BE2C (cell line): Measurements from ENCODE around the gene PJA2.

Experiments used
- DNase-seq: peaks from one replicate; pipeline ENCODE4 v3.0.0-alpha.2; 2020
- H3K27me3 ChIP-seq: fragments of 250-450 bp; sonication (Bioruptor Pico); 2 replicates; pipeline ENCODE4 v1.5.1; 2020; ENCODE audit warnings: mild to moderate bottlenecking
- H3K36me3 ChIP-seq: fragments of 250-450 bp; sonication (Bioruptor Pico); 2 replicates; pipeline ENCODE4 v1.5.1; 2020; ENCODE audit warnings: mild to moderate bottlenecking
- H3K4me1 ChIP-seq: fragments of 250-450 bp; sonication (Bioruptor Pico); 2 replicates; pipeline ENCODE4 v1.5.1; 2020
- H3K4me3 ChIP-seq: 2 replicates; pipeline ENCODE4 v1.5.1; 2011; ENCODE audit warnings: low read depth, low read length
- H3K9me3 ChIP-seq: fragments of 250-450 bp; sonication (Bioruptor Pico); 2 replicates; pipeline ENCODE4 v1.5.1; 2020
- TF ChIP-seq, protein P1 (sequence below): IDR thresholded peaks from 2 replicates; pipeline ENCODE4 v1.5.1; 2012; ENCODE audit warnings: mild to moderate bottlenecking, low read depth, low read length

PJA2 gene

DNA sequence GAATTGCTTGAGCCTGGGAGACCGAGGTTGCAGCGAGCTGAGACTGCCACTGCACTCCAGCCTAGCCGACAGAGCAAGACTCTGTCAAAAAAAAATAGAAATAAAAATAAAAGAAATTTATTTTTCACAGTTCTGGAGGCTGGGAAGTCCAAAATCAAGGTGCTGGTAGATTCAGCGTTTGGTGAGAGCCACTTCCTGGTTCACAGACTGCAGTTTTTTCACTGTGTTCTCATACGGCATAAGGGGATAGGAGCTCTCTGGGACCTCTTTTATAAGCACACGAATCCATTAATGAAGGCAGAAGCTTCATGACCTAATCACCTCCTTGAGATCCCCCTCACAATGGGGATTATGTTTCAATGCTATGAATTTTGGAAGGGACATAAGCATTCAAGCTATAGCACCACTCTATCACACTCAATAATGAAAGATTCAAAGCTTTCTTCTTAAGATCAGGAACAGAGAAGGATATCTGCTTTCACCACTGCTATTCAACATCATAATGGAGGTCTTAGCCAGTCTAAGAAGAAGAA is 5.3 kb downstream of the PJA2 start:
- Histone ChIP-seq H3K4me3 (no peak overlapping the region), H3K27me3 (no peaks in the 10 kb centered on the region), H3K9me3 (no peaks in the 10 kb centered on the region), H3K4me1 (peaks cover 4% of the 10 kb centered on the region), H3K36me3 (no peaks in the 10 kb centered on the region)
- DNase-seq, result no peak
- TF ChIP-seq, protein P1, sequence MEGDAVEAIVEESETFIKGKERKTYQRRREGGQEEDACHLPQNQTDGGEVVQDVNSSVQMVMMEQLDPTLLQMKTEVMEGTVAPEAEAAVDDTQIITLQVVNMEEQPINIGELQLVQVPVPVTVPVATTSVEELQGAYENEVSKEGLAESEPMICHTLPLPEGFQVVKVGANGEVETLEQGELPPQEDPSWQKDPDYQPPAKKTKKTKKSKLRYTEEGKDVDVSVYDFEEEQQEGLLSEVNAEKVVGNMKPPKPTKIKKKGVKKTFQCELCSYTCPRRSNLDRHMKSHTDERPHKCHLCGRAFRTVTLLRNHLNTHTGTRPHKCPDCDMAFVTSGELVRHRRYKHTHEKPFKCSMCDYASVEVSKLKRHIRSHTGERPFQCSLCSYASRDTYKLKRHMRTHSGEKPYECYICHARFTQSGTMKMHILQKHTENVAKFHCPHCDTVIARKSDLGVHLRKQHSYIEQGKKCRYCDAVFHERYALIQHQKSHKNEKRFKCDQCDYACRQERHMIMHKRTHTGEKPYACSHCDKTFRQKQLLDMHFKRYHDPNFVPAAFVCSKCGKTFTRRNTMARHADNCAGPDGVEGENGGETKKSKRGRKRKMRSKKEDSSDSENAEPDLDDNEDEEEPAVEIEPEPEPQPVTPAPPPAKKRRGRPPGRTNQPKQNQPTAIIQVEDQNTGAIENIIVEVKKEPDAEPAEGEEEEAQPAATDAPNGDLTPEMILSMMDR, result no peak

DNA sequence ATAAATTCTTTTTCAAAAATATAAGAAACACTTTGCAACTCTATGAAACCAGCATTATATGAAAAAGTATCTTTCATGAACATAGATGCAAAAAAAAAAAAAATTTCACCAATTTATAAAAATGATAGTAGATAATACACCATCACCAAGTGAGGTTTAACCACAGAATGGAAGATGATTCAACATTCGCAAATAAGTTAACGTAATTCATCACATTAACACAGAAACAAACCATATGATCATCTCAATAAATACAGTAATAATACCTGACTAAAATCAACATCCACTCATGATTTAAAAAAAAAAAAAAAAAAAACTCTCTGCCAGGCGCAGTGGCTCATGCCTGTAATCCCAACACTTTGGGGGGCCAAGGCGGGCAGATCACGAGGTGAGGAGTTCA is 6.3 kb downstream of the PJA2 start:
- no peak for DNase-seq
- Histone ChIP-seq H3K27me3 (no peaks in the 10 kb centered on the region), H3K36me3 (no peaks in the 10 kb centered on the region), H3K9me3 (no peaks in the 10 kb centered on the region), H3K4me1 (peaks cover 8% of the 10 kb centered on the region), H3K4me3 (no peak overlapping the region)
- TF ChIP-seq, protein P1, result no peak

DNA sequence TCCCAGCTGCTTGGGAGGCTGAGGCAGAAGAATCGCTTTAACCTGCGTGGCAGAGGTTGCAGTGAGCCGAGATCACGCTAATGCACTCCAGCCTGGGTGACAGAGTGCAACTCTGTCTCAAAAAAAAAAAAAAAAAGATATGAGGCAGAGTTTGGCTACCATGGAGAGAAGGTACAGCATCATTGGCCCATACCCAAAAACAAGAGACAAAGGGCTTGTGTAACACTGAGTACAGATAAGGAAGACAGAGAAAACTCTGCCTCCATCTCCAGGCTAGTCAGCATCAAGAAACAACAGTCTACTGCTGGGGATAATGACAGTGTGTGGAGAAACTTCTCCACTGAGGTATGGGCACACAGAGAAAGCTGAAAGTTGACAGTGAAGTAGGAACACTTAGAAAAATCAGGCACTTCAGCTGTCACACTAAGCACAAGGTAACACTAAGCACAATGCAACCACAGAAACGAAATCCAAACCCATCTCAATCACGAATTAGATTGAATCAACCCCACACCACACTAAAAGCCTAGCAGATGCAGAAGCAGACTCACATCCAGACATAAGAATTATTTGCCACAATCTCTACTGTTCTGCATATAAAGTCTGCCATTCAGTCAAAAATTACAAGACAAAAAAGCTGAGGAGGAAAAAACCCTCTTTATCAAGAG is 10.5 kb downstream of the PJA2 start:
- no peak for DNase-seq
- H3K9me3 ChIP-seq, result no peaks in the 10 kb centered on the region
- no peak overlapping the region; the same call in 1 of the 2 replicates for H3K4me3 ChIP-seq
- peaks cover 8% of the 10 kb centered on the region for H3K4me1 ChIP-seq
- no peaks in the 10 kb centered on the region for H3K27me3 ChIP-seq
- TF ChIP-seq, protein P1, result no peak
- no peaks in the 10 kb centered on the region for H3K36me3 ChIP-seq

DNA sequence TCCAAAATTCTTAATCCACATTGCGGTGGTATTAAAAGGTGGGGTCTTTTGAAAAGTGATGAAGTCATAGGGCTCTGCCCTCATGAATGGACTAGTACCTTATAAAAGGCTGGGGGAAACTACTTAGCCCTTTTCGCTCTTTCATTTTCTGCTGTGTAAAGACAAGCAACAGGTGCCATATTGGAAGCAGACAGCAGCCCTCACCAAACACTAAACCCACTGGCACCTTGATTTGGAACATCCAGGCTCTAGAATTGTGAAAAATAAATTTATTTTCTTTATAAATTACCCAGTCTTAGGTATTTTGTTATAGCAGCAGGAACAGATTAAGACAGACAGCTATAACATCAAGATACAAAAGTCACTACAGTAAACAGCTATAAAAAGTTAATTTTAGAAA is 12.8 kb downstream of the PJA2 start:
- Histone ChIP-seq H3K27me3 (no peaks in the 10 kb centered on the region), H3K4me3 (no peak overlapping the region), H3K36me3 (no peaks in the 10 kb centered on the region), H3K4me1 (peaks cover 8% of the 10 kb centered on the region), H3K9me3 (no peaks in the 10 kb centered on the region)
- TF ChIP-seq, protein P1, result no peak
- DNase-seq, result no peak

DNA sequence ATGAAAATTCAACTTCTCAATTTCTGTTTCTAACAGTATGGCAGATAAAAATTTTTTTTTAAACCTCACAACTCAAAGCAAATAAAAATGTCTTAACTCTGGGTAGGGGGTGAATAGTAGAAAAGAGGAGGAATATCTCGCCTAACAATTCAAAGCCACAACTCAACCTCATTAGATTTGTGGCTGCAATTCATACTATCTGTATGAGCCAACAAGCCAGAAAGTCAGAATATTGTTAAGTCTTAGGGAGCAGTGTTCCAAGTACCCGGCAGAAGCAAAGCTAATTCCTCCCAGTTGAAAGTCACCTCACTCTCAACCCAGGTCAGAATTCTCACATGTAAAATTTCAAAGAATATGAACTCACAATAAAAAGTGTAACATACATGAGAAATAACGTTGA is 15.0 kb downstream of the PJA2 start:
- TF ChIP-seq, protein P1, result no peak
- Histone ChIP-seq H3K9me3 (no peaks in the 10 kb centered on the region), H3K4me3 (no peak overlapping the region), H3K27me3 (no peaks in the 10 kb centered on the region), H3K4me1 (peaks cover 7% of the 10 kb centered on the region), H3K36me3 (no peaks in the 10 kb centered on the region)
- DNase-seq, result no peak

DNA sequence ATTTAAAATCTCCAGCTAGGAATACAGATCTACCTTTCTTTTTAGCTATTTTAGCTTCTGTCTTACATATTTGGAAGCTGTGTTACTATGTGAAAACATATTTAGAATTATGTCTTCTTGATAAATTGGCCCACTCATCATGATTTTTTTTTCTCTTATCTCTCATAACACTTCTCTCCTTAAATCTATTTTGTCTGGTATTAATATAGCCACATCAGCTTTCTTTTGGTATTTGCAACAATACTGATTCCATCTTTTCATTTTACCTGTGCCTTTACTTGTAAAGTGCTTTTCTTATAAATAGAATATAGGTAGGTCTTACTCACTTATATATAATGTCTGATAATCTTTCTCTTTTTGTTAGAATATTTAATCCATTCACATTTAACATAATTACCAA is 19.6 kb downstream of the PJA2 start:
- TF ChIP-seq, protein P1, result no peak

More for the DNA sequence above, 19.6 kb downstream of the PJA2 start:
- no peak for DNase-seq
- Histone ChIP-seq H3K9me3 (no peaks in the 10 kb centered on the region), H3K4me3 (no peak overlapping the region), H3K27me3 (no peaks in the 10 kb centered on the region), H3K36me3 (no peaks in the 10 kb centered on the region), H3K4me1 (no peaks in the 10 kb centered on the region)
